ENCODE measurements around the gene B3GNT2.
"Not testable (repeated sequence)": the region's sequence is repeated elsewhere in the genome, so short reads cannot be mapped to it uniquely, and the experiment has no call there.

The B3GNT2 gene

DNA sequence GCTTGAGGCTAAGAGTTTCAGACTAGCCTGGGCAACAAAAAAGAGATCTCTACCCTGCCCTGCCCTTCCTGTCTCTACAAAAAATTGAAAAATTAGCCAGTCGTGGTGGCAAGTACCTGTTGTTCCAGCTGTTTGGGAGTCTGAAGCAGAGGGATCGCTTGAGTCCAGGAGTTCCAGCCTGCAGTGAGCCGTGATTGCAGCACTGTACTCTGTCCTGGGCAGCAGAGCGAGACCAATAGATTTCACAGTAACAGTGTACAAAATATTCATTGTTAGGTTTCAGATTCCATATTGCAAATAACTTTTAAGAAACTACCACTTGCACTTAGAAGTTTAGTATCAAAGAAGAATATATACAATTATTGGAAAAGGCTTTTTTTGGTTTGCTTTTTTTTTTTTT, 54.3 kb downstream of the B3GNT2 start:
- no peak for FAIRE-seq
- no peak for DNase-seq (ENCODE audit: insufficient read length)
- no peak for TF ChIP-seq TAF1 (IDR thresholded peaks at IDR 0.05; ENCODE audit: borderline replicate concordance, low read depth, low read length)
- no peak for TF ChIP-seq POLR2AphosphoS5 (IDR thresholded peaks at IDR 0.05; ENCODE audit: low read depth, low read length)
- no peak for TF ChIP-seq POLR2A (IDR thresholded peaks at IDR 0.05; ENCODE audit: low read depth, low read length)

- DNase-seq (ENCODE audit: insufficient read length) (no peak), FAIRE-seq (no peak)
- TF ChIP-seq POLR2A (IDR thresholded peaks at IDR 0.05; ENCODE audit: low read depth, low read length) (no peak), TAF1 (IDR thresholded peaks at IDR 0.05; ENCODE audit: borderline replicate concordance, low read depth, low read length) (no peak), POLR2AphosphoS5 (IDR thresholded peaks at IDR 0.05; ENCODE audit: low read depth, low read length) (no peak)
These were observed 58.7 kb downstream of the B3GNT2 start for GRCh38 chr2:62254424-62255266.

DNA sequence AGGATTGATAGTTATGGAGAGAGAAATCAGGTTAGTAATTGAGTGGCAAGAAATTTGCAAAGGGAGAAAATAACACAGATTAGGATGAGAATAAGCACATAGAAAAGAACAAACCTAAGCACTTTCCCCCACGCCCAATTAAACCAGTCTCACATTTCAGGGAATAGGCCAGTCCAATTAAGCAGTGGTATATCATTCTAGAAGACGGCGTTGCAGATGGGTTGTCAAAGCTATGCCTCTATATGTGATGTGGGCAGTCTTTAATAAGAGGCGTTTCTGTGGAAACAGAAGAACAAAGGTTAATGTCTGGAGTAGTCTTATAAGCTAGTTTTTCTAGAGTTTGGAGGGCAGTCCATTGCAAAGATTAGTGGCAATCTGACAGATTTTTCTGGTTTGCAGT, 61.6 kb downstream of the B3GNT2 start:
- no peak for DNase-seq (ENCODE audit: insufficient read length)
- FAIRE-seq: no peak
- no peak for TF ChIP-seq TAF1 (IDR thresholded peaks at IDR 0.05; ENCODE audit: borderline replicate concordance, low read depth, low read length)
- TF ChIP-seq POLR2AphosphoS5 (IDR thresholded peaks at IDR 0.05; ENCODE audit: low read depth, low read length): no peak
- no peak for TF ChIP-seq POLR2A (IDR thresholded peaks at IDR 0.05; ENCODE audit: low read depth, low read length)

GRCh38 chr2:62263076-62263715, 67.3 kb downstream of the B3GNT2 start:
- no peak for FAIRE-seq
- TF ChIP-seq POLR2AphosphoS5 (IDR thresholded peaks at IDR 0.05; ENCODE audit: low read depth, low read length) (no peak), TAF1 (IDR thresholded peaks at IDR 0.05; ENCODE audit: borderline replicate concordance, low read depth, low read length) (no peak), POLR2A (IDR thresholded peaks at IDR 0.05; ENCODE audit: low read depth, low read length) (no peak)

DNA sequence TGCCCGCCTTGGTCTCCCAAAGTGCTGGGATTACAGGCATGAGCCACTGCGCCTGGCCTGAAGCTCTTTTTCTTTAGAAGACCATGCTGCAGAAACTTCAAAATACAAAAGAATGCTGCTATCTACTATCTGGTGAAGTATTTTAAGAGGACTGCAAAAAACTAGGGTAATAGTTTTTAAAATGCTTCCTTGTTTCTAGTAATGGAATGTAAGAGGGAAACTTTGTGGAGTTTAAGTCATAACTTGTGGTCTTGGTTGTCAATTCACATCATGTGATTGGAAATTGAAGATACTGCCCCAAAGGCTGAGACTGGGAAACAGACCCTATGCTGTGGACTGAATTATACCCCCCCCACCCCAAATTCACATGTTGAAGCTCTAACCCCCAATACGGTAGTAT, 68.3 kb downstream of the B3GNT2 start:
- FAIRE-seq (no peak), DNase-seq (ENCODE audit: insufficient read length) (no peak)
- TF ChIP-seq POLR2AphosphoS5 (IDR thresholded peaks at IDR 0.05; ENCODE audit: low read depth, low read length) (no peak), TAF1 (IDR thresholded peaks at IDR 0.05; ENCODE audit: borderline replicate concordance, low read depth, low read length) (no peak), POLR2A (IDR thresholded peaks at IDR 0.05; ENCODE audit: low read depth, low read length) (no peak)

More at GRCh38 chr2:62263076-62263715, 67.3 kb downstream of the B3GNT2 start:
- no peak for DNase-seq (ENCODE audit: insufficient read length)

DNA sequence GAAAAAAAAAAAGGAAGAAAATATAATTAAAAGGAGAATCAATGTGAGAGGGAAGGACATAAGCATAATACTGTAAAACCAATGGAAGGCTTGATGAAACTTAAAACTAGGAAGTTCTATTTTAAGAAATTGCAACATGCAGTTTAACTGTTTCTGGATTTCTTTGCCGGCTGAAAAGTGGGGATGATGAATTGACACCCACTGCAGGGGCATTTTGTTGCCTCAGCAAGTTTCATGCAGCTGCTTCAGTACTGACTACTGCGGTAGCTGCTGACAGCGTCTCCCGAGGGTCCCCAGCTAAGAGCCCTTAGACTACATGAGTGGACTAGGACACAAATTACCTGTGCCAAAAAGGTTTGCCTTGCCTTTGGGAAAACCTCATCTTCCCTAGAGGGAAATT, 69.2 kb downstream of the B3GNT2 start:
- DNase-seq (ENCODE audit: insufficient read length) (no peak), FAIRE-seq (no peak)
- TF ChIP-seq TAF1 (IDR thresholded peaks at IDR 0.05; ENCODE audit: borderline replicate concordance, low read depth, low read length): no peak
- TF ChIP-seq POLR2A (IDR thresholded peaks at IDR 0.05; ENCODE audit: low read depth, low read length): no peak
- TF ChIP-seq POLR2AphosphoS5 (IDR thresholded peaks at IDR 0.05; ENCODE audit: low read depth, low read length): no peak

DNA sequence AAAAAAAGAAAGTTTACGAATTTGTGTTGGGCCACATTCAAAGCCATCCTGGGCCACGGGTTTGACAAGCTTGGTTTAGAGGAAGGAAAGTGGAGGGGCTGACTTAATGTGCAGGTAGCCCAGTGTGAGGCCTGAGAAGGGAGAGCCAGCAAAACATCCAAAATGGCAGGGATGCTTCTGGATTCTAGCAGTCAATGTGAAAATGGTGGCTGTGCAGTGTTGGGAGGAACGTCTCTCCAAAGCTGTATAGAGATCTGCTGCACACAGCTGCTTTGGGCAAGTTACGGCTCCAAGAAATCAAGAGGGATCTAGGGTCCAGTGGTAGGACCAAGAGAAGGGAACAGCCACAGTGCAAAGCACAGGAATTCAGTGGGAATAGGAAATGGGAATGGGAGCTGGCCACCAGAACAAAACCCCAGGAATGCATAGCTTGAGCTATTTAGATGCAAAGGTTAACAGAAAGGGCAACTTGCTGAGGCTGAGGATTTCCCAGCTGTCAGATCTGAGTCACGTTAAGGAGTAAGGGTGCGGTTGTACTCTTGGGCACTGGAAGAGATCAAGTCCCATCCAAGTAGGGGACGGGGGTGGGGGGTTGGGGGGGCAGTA, 70.6 kb downstream of the B3GNT2 start:
- DNase-seq (ENCODE audit: insufficient read length): no peak
- FAIRE-seq: no peak
- TF ChIP-seq POLR2A (IDR thresholded peaks at IDR 0.05; ENCODE audit: low read depth, low read length) (no peak), TAF1 (IDR thresholded peaks at IDR 0.05; ENCODE audit: borderline replicate concordance, low read depth, low read length) (no peak), POLR2AphosphoS5 (IDR thresholded peaks at IDR 0.05; ENCODE audit: low read depth, low read length) (no peak)

- DNase-seq (ENCODE audit: insufficient read length) (no peak), FAIRE-seq (no peak)
- no peak for TF ChIP-seq POLR2A (IDR thresholded peaks at IDR 0.05; ENCODE audit: low read depth, low read length)
- no peak for TF ChIP-seq POLR2AphosphoS5 (IDR thresholded peaks at IDR 0.05; ENCODE audit: low read depth, low read length)
These were observed 71.8 kb downstream of the B3GNT2 start for GRCh38 chr2:62267696-62268095.

DNA sequence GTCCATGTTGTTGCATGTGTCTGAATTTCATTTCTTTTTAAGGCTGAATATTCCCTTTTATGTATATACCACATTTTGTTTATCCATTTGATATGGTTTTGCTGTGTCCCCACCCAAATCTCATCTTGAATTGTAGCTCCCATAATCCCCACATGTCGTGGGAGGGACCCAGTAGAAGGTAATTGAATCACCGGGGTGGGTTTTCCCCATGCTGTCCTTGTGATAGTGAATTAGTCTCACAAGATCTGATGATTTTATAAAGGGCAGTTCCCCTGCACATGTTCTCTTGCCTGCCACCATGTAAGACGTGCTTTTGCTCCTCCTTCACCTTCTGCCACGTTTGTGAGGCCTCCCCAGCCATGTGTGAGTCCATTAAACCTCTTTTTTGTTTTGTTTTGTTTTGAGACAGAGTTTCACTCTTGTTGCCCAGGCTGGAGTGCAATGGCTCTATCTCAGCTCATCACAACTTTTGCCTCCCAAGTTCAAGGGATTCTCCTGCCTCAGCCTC, 72.8 kb downstream of the B3GNT2 start:
- not testable (repeated sequence) for FAIRE-seq; DNase-seq (ENCODE audit: insufficient read length)

DNA sequence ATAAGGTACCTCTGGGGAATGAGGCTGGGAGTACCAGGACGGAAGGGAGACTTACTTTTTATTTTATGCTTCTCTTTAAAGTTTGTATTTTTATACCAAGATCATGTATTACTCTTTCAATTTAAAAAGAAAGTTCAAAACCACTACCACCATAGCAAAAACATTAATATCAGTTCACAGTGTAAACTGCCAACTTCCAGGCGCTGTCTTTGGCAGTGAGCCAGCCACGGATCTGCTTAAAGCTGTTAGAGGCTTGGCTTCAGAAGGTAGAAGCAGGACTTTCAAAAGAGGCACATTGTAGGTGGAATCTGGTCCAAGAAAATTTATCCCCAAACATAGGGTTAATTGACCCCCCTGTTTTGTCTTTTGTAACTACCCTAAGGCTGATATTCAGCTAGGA, 74.8 kb downstream of the B3GNT2 start:
- FAIRE-seq: no peak
- TF ChIP-seq POLR2AphosphoS5 (IDR thresholded peaks at IDR 0.05; ENCODE audit: low read depth, low read length) (no peak), TAF1 (IDR thresholded peaks at IDR 0.05; ENCODE audit: borderline replicate concordance, low read depth, low read length) (no peak), POLR2A (IDR thresholded peaks at IDR 0.05; ENCODE audit: low read depth, low read length) (no peak)
- no peak for DNase-seq (ENCODE audit: insufficient read length)

Data from GM12892 (cell line).